Measurements from ENCODE around the gene CD3E.

- no peak for TF ChIP-seq CTCF (IDR thresholded peaks at IDR 0.05)
- no peak for TF ChIP-seq POLR2A (IDR thresholded peaks at IDR 0.05)
These were observed 14.8 kb downstream of the CD3E start for GRCh38 chr11:118319337-118319707.

Data from body of pancreas (tissue), 4 donors.